ENCODE results near the gene UBAC1.
"Not testable (repeated sequence)": the region's sequence is repeated elsewhere in the genome, so short reads cannot be mapped to it uniquely, and the experiment has no call there.

DNA sequence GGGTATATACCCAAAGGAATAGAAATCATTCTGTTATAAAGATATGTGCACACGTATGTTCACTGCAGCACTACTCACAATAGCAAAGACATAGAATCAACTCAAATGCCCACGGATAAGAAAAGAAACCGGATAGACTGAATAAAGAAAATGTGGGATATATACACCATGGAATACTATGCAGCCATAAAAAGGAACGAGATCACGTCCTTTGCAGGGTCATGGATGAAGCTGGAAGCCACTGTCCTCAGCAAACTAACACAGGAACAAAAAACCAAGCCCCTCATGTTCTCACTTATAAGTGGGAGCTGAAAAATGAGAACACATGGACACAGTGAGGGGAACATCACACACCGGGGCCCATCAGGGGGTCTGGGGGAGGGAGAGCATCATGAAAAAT, 17.6 kb downstream of the UBAC1 start:
- TF ChIP-seq, protein P1, sequence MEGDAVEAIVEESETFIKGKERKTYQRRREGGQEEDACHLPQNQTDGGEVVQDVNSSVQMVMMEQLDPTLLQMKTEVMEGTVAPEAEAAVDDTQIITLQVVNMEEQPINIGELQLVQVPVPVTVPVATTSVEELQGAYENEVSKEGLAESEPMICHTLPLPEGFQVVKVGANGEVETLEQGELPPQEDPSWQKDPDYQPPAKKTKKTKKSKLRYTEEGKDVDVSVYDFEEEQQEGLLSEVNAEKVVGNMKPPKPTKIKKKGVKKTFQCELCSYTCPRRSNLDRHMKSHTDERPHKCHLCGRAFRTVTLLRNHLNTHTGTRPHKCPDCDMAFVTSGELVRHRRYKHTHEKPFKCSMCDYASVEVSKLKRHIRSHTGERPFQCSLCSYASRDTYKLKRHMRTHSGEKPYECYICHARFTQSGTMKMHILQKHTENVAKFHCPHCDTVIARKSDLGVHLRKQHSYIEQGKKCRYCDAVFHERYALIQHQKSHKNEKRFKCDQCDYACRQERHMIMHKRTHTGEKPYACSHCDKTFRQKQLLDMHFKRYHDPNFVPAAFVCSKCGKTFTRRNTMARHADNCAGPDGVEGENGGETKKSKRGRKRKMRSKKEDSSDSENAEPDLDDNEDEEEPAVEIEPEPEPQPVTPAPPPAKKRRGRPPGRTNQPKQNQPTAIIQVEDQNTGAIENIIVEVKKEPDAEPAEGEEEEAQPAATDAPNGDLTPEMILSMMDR (IDR thresholded peaks at IDR 0.05) = not testable (repeated sequence)
- TF ChIP-seq POLR2A (IDR thresholded peaks at IDR 0.05) = not testable (repeated sequence)
